ENCODE results near the gene TFF2.

The TFF2 gene

DNA sequence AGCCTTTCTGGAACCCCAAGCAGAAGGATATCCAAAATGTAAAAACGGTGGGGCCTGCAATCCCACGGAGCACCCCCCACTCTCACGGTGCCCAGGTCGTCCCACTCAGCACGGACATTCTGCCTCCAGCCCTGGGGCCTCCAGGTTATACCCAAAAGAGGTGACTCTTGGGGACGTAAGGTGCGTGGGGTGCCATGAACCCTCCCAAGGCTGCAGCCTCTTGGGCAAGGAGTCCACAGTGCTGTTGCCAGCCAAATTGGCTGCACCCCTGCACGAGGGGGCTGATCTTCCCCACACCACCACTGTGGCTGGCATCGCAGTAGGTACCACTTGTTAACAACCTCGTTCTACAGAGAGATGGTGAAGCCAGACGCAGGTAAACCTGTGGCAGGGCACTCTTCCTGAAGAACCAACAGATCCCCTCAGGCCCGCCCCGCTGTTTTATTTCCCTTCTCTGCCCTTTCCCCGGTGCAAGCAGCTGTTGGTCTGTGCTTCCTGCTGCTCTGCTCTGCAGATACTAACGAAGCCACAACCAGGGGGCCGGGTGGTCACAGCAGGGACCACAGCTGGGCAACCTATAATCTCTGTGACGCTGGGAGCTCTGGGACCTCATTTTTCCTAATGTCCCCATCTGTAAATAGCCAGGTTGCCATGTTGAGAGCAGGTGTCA, 44.3 kb downstream of the TFF2 start:
- DNase-seq (ENCODE audit: low read depth in 4 of 4, low spot score in 1 of 4), result no peak

- DNase-seq (ENCODE audit: low read depth in 4 of 4, low spot score in 1 of 4), result no peak
Observed at GRCh38 chr21:42305707-42306147, 45.1 kb downstream of the TFF2 start.

DNA sequence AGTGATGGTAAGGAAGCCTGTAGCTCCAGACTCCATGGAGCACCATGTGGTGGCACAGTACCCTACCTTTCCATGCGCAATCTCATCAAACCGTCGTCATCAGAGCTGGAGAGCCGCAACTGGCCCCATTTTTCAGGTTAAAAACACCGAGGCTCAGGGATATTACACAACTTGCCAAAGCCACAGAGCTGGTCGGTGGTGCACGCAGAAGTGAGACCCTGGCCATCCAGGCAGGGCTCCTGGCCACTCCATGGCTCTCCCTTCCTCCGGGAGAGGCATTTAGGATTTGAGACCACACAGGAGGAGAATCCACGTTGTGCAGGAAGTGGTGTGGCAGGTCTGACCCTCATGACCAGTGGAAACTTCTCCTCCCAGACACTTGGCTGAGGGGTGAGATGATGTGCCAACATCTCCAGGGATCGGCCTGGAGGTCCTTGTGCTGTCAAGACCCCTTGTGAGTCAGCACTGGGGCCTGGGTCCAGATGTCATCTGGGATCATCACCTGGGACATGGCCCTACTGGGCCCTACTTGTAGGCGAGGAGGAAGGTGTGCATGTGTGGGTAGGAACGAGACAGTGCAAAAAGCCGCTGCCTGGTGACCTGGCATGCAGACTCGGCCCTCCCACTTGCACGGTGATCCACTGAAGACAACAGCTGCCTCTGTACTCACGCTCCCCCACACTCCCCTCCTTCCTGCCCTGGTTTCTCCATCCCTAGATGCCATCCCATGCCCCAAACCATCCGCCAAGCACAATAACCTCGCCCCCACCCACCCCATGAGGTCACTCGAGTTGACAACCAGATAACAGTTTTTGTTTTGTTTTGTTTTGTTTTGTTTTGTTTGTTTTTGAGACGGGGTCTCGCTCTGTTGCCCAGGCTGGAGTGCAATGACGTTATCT, 46.0 kb downstream of the TFF2 start:
- DNase-seq (ENCODE audit: low read depth in 4 of 4, low spot score in 1 of 4), result no peak

DNA sequence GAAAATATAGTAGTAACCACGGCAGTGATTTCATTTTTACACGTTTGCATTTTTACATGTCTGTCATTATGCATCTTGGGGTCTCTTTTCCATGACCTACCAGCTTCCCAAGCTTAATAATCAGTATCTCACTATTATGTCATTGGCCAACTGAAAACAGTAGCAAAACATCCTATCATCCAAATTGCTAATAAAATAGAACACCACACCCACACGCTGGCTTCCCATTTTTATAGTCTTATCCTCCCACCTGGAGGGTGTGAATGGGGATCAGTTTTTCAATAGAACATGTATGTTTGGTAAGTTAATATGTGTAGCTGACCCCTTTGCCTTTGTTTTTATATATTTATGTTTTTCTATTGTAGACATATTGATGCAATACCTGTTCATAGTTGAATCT, 47.4 kb downstream of the TFF2 start:
- no peak for DNase-seq (ENCODE audit: low read depth in 4 of 4, low spot score in 1 of 4)

DNA sequence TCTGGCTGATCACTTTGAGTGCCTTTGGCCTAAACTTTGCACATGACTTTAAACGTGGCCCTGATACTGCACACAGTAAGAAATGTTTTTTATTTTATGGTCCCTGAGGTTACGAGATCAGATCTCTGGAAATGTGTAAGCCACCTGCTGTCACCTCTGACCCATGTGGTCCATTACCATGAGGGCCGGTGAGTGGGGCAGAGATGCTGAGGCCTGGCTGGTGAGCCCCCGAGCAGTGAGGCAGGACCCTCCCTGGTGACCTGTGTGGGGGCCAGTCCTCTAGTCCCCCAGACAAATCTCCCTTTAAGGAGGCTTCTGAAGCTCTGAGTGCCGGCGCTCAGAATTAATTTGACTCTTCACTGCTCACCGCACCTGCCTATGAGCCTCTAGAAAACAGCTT, 48.0 kb downstream of the TFF2 start:
- DNase-seq (ENCODE audit: low read depth in 4 of 4, low spot score in 1 of 4), result no peak

DNA sequence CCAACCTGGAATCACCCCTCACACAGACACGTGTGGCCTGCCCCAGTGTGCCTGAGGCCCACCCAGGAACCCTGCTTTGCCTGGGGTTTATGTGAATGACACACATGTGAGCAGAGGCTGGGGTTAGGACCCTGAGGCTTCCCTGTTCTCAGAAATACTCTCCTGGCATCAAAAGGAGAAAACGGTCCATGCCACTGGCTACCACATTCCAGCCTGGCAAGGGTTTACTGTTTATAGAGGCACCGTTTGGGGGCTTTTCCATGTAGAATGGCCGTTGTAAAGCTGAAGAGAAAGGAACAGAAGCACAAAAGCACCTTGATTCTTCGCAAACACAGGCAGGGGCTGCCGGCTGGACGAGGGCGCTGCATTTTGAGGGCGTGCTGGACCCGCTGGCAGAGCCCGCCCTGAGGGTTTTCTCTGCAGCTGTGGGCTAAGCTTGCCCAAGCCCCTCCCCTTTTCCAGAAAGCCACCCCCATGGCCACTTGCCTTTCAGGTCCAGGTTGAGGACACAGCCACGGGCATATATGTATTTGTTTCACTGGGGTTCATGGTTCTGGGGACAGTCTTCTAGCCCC, 48.6 kb downstream of the TFF2 start:
- DNase-seq (ENCODE audit: low read depth in 4 of 4, low spot score in 1 of 4), result no peak

GRCh38 chr21:42301371-42302075, 49.3 kb downstream of the TFF2 start:
- no peak for DNase-seq (ENCODE audit: low read depth in 4 of 4, low spot score in 1 of 4)

GRCh38 chr21:42300956-42301355, 49.8 kb downstream of the TFF2 start:
- DNase-seq (ENCODE audit: low read depth in 4 of 4, low spot score in 1 of 4), result no peak

- no peak for DNase-seq (ENCODE audit: low read depth in 4 of 4, low spot score in 1 of 4)
Observed at GRCh38 chr21:42300045-42300583, 50.7 kb downstream of the TFF2 start.

GRCh38 chr21:42299324-42300044, 51.3 kb downstream of the TFF2 start:
- peak in 1 of 4 experiments; percentile 7 for DNase-seq (ENCODE audit: low read depth in 4 of 4, low spot score in 1 of 4)

DNA sequence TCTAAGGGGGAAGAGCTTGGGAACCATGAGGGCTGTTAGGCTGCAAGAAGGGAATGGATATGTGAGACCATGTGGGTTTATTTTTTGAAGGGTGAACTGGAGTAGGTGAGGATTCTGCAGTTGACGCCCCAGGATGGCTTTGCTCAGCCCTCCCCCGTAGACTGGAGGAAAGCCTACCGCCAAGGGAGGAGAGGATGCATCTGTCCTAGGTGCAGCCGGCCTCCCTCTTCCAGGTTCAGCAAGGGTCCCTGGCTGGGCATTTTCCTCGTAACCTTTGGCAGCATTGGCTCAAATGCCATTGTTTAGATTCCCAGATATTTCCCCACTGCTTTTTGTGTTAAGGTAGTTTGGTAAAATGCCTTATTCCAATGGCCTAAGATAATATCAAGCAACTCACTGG, 52.1 kb downstream of the TFF2 start:
- DNase-seq (ENCODE audit: low read depth in 4 of 4, low spot score in 1 of 4), result no peak

- no peak for DNase-seq (ENCODE audit: low read depth in 4 of 4, low spot score in 1 of 4)
Observed at GRCh38 chr21:42298237-42298636, 52.6 kb downstream of the TFF2 start.

DNA sequence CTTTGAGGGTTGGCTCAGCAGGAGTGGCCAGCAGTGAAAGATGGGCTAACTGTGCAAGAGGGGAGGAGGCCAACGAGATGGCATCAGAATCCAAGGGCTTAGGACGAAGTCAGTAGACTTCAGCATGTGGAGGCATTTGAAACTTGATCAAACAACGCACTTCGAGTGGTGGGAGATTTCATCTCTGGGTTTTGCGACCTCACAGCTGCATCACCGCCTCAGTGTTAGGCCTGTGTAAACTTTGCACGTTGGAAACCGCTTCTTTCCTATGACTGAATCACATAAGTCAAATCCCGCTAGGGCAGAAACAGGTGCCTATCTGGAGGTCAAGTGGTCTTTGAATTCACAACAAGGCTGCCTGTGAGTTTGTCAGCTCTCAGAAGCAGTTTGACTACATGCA, 53.4 kb downstream of the TFF2 start:
- DNase-seq (ENCODE audit: low read depth in 4 of 4, low spot score in 1 of 4), result no peak

GRCh38 chr21:42296501-42296900, 54.3 kb downstream of the TFF2 start:
- DNase-seq (ENCODE audit: low read depth in 4 of 4, low spot score in 1 of 4), result no peak
